GM08714 (cell line): ENCODE measurements around the gene ACD.

Experiments
- H3K4me3 ChIP-seq: fragments of 200-500 bp; sonication (Bioruptor generic); 2 replicates; pipeline ENCODE4 v1.5.1; 2014; ENCODE audit warnings: mild to moderate bottlenecking, low read length, inconsistent platforms
- ZNF274 ChIP-seq: IDR thresholded peaks from 2 replicates; pipeline ENCODE4 v1.6.1; 2012; ENCODE audit warnings: mild to moderate bottlenecking, low read depth, low read length

The ACD gene

GRCh38 chr16:67651039-67651438 lies 9.0 kb downstream of the ACD start:
- no peak overlapping the region for H3K4me3 ChIP-seq
- TF ChIP-seq ZNF274: no peak

GRCh38 chr16:67650023-67650422 lies 10.0 kb downstream of the ACD start:
- TF ChIP-seq ZNF274: no peak

GRCh38 chr16:67649494-67649931 lies 10.5 kb downstream of the ACD start:
- no peak overlapping the region for H3K4me3 ChIP-seq
- TF ChIP-seq ZNF274: no peak

More at GRCh38 chr16:67650023-67650422, 10.0 kb downstream of the ACD start:
- no peak overlapping the region for H3K4me3 ChIP-seq

DNA sequence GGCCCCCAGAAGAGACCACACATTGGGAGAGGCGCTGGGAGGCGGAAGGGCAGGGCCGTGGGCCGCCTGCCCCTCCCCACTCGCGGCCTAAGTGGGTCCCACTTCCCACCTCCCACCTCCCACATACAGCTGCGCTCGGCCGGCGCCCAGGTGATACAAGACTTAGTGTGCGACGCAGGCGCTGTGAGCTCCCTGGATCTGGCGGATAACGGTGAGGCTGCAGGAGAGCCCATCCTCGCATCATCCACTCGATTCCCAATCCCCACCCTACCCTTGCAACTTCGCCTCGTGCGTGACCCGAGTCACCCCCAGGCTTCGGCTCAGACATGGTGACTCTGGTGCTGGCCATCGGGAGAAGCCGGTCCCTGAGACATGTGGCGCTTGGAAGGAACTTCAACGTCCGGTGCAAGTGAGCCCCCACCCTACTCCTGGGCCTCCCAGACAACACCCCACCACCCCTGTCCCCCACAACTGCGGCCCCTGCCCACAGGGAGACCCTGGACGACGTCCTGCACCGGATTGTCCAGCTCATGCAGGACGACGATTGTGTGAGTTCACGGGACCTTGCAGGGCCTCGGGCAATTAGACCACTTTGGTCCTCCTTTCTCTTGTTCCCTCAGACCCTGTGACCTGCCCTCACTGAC lies 11.2 kb downstream of the ACD start:
- no peak for TF ChIP-seq ZNF274
- H3K4me3 ChIP-seq: no peak overlapping the region

DNA sequence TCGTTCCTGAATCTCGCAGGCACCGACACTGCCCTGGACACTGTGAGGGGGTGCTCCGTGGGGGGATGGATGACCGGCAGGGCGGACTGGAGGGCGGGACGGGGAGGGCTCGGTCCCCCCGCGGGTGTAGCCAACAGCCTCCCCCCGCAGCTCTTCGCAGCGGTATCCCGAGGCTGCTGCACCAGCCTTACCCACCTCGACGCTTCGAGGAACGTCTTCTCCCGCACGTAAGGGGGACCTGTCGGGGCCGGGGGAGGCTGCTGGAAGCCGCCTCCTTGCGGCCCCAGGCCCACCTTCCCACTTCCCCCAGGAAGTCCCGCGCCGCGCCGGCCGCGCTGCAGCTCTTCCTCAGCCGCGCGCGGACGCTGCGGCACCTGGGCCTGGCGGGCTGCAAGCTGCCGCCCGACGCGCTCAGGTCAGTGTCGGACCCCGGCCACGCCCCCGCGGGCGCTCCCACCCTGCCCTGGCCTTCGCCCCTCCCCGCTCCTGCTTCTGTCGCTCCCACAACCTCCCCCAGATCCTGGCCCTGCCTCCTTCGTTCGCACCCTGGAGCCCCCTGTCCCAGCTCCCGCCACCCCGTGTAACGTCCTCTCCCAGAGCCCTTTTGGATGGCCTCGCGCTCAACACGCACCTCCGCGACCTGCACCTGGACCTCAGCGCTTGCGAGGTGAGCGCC lies 11.8 kb downstream of the ACD start:
- no peak overlapping the region for H3K4me3 ChIP-seq
- no peak for TF ChIP-seq ZNF274

- no peak for TF ChIP-seq ZNF274
- H3K4me3 ChIP-seq: no peak overlapping the region
Measured at GRCh38 chr16:67647681-67648080, 12.4 kb downstream of the ACD start.

DNA sequence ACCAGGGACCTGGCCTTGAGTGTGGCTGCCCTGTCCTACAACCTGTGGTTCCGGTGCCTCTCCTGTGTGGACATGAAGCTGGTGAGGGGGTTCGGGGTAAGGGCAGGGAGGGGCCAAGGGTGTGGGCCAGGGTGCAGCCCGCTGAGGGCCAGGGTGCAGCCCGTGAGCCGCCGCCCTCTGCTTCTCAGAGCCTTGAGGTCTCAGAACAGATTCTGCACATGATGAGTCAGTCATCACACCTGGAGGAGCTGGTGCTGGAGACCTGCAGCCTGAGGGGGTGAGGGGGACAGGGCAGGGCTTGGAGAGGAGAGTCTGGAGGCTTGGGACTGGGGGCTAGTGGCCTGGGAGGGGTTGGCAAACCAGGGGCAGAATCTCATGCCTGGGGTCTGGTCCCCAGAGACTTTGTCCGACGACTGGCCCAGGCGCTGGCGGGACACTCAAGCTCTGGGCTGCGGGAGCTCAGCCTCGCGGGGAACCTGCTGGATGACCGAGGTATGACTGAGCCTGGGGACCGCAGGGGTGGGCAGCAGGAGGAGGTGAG lies 12.9 kb downstream of the ACD start:
- no peak overlapping the region for H3K4me3 ChIP-seq
- no peak for TF ChIP-seq ZNF274

DNA sequence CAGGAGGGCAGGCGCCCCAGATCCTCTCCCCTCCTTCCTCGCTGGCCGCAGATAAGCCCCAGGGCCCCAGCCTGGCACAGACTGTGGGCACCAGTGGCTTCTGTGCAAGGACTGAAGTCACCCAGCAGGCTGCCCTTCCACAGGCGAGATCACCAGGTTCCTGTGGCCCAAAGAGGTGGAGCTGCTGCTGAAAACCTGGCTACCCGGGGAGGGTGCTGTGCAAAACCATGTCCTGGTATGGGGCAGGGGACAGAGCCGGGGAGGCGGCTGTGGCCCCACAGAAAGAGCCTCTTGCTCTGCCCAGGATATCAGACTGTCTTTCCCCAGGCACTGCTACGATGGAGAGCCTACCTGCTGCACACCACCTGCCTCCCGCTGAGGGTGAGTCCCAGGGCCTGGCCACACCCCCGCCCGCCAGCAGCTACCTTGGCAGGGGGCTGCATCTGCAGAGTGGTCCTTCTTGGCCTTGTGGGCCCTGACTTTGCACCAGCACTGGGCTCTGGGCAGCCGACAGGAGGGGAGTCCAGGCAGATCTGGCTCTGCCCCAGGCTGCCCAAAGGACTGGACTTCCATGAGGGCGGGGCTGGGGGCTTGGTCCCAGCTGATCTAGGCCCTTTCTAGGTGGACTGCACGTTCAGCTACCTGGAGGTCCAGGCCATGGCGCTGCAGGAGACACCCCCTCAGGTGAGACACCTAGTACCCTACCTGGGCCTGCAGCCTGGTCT lies 14.5 kb downstream of the ACD start:
- no peak for TF ChIP-seq ZNF274
- H3K4me3 ChIP-seq: peak overlapping the region; percentile 59; the same call in 1 of the 2 replicates

DNA sequence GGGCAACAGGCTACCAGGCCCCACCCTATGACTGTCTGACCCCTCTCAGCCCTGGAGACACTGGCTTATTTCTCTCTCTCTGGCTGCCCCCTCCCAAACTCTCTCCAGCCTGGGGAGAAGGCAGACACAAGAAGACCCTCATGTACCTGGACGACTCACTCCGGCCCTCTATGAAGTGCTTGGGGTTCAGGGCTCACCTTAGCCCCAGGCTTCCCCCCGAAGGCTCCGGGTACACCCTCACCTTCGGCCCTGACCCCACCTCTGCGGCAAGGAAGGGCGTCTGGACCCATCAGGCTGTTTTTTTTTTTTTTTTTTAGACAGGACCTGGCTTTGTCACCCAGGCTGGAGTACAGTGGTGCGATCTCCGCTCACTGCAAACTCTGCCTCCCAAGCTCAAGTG lies 16.0 kb downstream of the ACD start:
- TF ChIP-seq ZNF274: no peak
- no peak overlapping the region; the same call in 1 of the 2 replicates for H3K4me3 ChIP-seq

DNA sequence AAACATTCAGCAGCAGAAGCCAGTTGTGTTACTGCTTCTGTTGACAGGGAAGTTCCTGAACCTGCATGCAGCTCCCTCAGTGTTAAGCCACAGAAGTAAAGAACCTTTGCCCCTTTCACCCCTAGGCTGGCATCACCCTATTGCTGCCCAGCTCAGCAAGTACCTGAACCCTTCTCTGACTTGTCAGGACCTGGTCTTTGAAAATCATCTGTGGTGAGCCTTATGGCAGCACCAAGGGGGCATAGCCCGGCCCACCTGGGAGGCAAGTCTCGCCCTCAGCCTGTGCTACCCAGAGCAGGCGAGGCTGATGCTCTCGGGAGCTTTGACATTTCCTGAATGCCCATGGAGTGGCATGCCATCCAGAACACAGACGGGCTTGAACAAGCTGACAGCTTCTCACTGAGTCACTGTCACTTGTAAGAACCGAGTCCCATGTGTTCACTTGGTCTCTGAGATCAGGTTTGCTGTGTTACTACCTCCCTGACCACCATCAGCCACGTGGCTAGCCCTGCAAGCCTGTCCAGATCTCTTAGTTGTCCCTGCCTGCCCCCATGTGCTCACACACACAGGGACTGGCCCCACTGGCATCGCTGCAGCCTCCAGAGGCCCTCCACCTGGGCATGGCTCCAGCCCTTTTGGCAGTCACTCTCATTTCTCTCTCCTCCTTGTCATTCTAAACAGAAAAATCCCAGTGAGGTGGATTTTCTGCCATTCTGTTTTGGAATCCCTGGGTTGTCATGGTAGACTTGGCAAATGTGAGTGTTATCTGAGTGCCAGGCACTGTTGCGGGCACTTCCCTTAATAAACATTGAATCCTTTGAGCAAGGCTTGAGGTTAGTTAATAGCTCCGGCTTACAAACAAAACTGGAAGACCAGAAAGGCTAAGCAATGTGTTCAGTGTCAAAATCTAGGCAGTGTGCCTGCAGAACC lies 18.0 kb downstream of the ACD start:
- no peak overlapping the region for H3K4me3 ChIP-seq
- TF ChIP-seq ZNF274: no peak

DNA sequence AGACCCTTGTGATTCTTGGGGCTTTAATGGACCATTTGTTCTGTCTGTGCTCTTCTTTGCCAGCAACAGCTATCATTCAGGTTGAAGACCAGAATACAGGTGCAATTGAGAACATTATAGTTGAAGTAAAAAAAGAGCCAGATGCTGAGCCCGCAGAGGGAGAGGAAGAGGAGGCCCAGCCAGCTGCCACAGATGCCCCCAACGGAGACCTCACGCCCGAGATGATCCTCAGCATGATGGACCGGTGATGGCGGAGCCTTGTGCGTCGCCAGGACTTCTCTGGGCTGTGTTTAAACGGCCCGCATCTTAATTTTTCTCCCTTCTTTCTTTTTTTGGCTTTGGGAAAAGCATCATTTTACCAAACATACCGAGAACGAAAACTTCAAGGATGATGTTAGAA lies 22.4 kb downstream of the ACD start:
- H3K4me3 ChIP-seq: no peak overlapping the region
- no peak for TF ChIP-seq ZNF274

- TF ChIP-seq ZNF274: no peak
- H3K4me3 ChIP-seq: no peak overlapping the region
Measured at GRCh38 chr16:67636713-67637112, 23.3 kb downstream of the ACD start.

GRCh38 chr16:67632415-67633172 lies 27.5 kb downstream of the ACD start:
- H3K4me3 ChIP-seq: no peak overlapping the region
- TF ChIP-seq ZNF274: no peak
